ENCODE measurements around the gene BCL7A. TPM values are rescaled to one million over a fixed set of nuclear protein-coding genes. Genes with fewer than 3 reads are reported as not detected.

The BCL7A gene
- total RNA-seq, 4 donors from 2014 or later, result 4.7 to 8.5 (median 5.6) TPM

DNA sequence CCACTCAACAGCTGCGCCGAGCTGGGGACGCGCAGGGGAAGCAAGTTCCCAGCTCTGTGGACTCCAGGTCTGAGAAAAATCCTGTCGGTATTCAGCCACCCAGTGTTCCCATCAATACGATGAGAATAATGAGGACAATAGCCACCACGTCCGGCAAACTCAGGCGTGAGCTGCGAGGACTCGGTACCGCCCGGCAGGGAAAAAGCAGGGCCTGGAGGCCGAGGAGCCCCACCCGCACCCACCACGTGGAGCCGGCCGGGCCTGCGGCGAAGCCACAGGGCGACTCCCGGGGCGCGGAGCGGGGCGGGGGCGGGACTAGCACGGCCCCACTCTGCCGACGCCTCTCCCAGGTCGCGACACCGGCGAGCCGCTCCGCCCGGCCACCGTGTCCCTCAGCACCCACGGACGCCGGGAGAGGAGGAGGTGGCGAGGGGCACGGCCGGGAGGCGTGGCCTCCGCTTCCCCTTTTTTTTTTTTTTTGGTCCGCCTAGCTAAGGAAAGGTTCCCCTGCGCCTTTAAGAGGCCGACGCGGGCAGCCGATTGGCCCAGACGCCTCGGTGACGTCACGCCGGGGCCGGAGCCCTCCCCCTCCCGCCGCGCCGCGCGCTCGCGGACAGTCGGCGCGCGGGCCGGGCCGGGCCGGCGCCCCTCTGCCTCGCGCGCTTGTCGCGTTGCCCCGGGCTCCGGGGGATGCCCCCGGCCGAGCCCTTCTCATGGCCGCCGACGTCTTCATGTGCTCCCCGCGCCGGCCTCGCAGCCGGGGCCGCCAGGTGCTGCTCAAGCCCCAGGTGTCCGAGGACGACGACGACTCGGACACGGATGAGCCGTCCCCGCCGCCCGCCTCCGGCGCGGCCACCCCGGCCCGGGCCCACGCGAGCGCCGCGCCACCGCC, 56.7 kb downstream of the BCL7A start, which contains the start of gene MLXIP:
Gene MLXIP (plus strand): TSS at position 616 of the 892 bp plus-strand sequence. CDS start 98 bp downstream, at position 714.
- ATAC-seq, result peak; percentile 92

DNA sequence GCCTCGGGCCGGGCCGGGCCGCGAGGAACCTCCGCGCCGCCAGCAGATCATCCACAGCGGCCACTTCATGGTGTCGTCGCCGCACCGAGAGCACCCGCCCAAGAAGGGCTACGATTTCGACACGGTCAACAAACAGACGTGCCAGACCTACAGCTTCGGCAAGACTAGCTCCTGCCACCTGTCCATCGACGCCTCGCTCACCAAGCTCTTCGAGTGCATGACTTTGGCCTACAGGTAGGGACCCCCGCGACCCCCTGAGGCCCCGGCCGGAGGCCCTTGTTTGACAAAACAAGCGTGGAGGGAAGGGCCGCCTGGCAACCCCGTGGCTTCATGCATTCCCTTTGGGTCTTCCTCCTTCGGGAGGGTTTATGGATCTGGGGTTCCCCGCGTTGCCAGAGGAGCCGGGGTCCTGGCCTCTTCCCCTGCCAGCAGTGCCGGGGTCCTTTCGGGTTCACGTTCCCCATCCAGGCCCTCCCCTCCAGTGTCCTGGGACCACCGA, 57.4 kb downstream of the BCL7A start:
- WGBS, 2 donors (ENCODE audit: low coverage in 1 of 2), result 0% methylated on average over 16 of the region's 38 CpGs; no CpG with 5 or more reads in 1 of the 2 donors
- H3K4me1 ChIP-seq, result peaks cover 0 to 57% (median 23%) of the 10 kb centered on the region in 3 donors

More for the DNA sequence above, 56.7 kb downstream of the BCL7A start, which contains the start of gene MLXIP:
- 0 to 2% methylated on average over 4 to 8 of the region's 113 CpGs for WGBS, 2 donors (ENCODE audit: low coverage in 1 of 2)
- no peaks in the 10 kb centered on the region for H3K9me3 ChIP-seq
- H3K27me3 ChIP-seq, result no peaks in the 10 kb centered on the region
- peak; percentile 83 for TF ChIP-seq POLR2AphosphoS5 (IDR thresholded peaks at IDR 0.05)
- TF ChIP-seq, protein P1, sequence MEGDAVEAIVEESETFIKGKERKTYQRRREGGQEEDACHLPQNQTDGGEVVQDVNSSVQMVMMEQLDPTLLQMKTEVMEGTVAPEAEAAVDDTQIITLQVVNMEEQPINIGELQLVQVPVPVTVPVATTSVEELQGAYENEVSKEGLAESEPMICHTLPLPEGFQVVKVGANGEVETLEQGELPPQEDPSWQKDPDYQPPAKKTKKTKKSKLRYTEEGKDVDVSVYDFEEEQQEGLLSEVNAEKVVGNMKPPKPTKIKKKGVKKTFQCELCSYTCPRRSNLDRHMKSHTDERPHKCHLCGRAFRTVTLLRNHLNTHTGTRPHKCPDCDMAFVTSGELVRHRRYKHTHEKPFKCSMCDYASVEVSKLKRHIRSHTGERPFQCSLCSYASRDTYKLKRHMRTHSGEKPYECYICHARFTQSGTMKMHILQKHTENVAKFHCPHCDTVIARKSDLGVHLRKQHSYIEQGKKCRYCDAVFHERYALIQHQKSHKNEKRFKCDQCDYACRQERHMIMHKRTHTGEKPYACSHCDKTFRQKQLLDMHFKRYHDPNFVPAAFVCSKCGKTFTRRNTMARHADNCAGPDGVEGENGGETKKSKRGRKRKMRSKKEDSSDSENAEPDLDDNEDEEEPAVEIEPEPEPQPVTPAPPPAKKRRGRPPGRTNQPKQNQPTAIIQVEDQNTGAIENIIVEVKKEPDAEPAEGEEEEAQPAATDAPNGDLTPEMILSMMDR (IDR thresholded peaks at IDR 0.05), result peak in 2 of 4 experiments; percentile 4
- TF ChIP-seq POLR2A (IDR thresholded peaks at IDR 0.05), result peak; percentile 97 to 99
- TF ChIP-seq EP300 (IDR thresholded peaks at IDR 0.05), result no peak
- H3K4me1 ChIP-seq, result peaks cover 0 to 51% (median 23%) of the 10 kb centered on the region in 3 donors
- peak within 1 kb of the TSS; percentile 52 to 95 (median 90) for H3K27ac ChIP-seq
- H3K36me3 ChIP-seq, result peaks cover 0 to under 1% of the 10 kb centered on the region in 2 donors
- H3K4me3 ChIP-seq, result peak within 1 kb of the TSS; percentile 69 to 84

DNA sequence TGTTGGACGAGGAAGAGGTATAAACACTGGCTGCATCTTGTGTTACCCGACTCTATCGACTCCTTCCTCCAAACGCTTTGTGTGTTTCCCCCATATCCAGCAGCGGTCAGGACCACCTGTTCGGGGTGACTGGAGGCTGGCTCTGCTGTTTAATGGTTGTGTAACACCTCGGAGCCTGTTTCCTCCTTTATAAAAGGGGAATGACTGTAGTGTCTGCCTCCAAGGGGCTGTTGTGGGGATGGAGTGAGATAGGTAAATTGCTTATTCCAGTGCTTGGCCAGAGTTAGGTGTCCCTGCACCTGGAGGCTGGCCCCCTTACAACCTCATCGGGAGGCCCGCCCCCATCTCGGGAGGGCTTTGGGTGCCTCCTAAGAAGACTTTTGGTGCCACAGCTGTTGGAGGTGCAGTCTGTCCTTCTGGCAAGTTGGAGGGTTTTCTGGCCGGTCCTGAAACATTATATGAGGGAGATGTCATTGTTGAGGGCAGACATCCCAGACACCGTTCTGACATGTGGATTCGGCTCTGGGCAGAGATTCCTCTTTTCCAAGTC, 57.9 kb downstream of the BCL7A start:
- Histone ChIP-seq H3K4me3 (peak overlapping the region; percentile 69 to 84), H3K27ac (peak overlapping the region; percentile 52 to 95 (median 90)), H3K36me3 (peaks cover 0 to 13% of the 10 kb centered on the region in 2 donors), H3K27me3 (no peaks in the 10 kb centered on the region), H3K4me1 (peaks cover 0 to 62% (median 23%) of the 10 kb centered on the region in 3 donors), H3K9me3 (no peaks in the 10 kb centered on the region)
- ATAC-seq, result no peak
- TF ChIP-seq, protein P1 (IDR thresholded peaks at IDR 0.05), result no peak
- no peak for TF ChIP-seq POLR2AphosphoS5 (IDR thresholded peaks at IDR 0.05)
- TF ChIP-seq POLR2A (IDR thresholded peaks at IDR 0.05), result no peak
- no peak for TF ChIP-seq EP300 (IDR thresholded peaks at IDR 0.05)
- WGBS, 2 donors (ENCODE audit: low coverage in 1 of 2), result 0% methylated on average over 3 of the region's 13 CpGs; no CpG with 5 or more reads in 1 of the 2 donors

More for the DNA sequence above, 57.4 kb downstream of the BCL7A start:
- Histone ChIP-seq H3K4me3 (peak overlapping the region; percentile 69 to 84), H3K27ac (peak overlapping the region; percentile 52 to 95 (median 90)), H3K36me3 (peaks cover 0 to 7% of the 10 kb centered on the region in 2 donors), H3K9me3 (no peaks in the 10 kb centered on the region), H3K27me3 (no peaks in the 10 kb centered on the region)
- TF ChIP-seq, protein P1 (IDR thresholded peaks at IDR 0.05), result no peak
- TF ChIP-seq POLR2A (IDR thresholded peaks at IDR 0.05) (no peak), EP300 (IDR thresholded peaks at IDR 0.05) (no peak), POLR2AphosphoS5 (IDR thresholded peaks at IDR 0.05) (no peak)
- ATAC-seq, result no peak

DNA sequence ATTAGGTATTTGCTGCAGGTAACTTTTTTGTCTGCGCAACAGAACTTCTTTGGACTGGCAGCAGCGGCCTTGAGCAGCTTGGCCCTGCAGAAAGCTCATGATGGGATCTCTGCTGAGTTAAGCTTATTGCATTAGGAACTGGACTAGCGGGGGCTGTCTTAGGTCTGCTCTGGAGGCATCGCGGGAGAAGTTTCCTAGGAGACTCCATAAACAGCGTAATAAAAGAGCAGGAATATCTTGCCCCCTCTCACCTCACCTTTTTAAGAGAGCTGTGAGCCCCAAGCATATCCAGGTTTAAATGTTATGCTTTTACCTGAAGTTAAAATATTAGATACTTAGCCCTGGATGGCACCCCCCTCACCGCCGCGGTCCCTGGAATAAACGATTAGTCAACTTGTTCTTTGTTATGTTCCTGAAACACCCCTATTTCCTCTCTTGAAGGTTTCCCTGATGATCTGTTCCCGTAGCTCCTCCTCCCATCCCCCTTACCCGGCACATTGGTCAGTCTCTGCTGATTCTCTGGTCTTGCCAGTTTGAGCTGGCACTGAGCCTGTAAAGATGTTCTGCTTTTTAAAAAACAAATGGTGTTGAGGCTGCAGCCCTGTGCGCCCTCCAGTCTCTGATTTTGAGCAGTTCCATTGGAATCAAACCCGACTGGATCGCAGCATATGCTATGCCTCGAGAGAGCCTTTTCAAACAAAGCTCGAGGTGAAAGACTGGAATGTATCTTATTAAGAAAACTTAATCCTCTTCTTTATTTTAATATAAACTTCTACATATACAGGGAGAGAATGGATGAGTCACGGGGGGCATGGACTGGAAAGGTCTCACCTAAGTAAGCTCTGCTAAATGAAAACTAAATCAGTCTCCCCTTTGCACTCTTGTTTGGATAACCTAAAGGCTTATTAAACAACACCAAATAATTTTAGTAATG, 58.7 kb downstream of the BCL7A start:
- ATAC-seq, result peak; percentile 52
- H3K4me3 ChIP-seq, result peak overlapping the region; percentile 69 to 84
- H3K36me3 ChIP-seq, result peaks cover 0 to 21% of the 10 kb centered on the region in 2 donors
- no peaks in the 10 kb centered on the region for H3K9me3 ChIP-seq
- peak overlapping the region; percentile 52 to 95 (median 90) for H3K27ac ChIP-seq
- no peaks in the 10 kb centered on the region for H3K27me3 ChIP-seq
- H3K4me1 ChIP-seq, result peaks cover 0 to 70% (median 23%) of the 10 kb centered on the region in 3 donors
- WGBS, 2 donors (ENCODE audit: low coverage in 1 of 2), result 0 to 1% methylated on average over 15 to 17 of the region's 18 CpGs
- TF ChIP-seq EP300 (IDR thresholded peaks at IDR 0.05) (no peak), POLR2AphosphoS5 (IDR thresholded peaks at IDR 0.05) (peak; percentile 75), POLR2A (IDR thresholded peaks at IDR 0.05) (peak; percentile 51 to 59)

Measured in gastroesophageal sphincter (tissue), 4 donors.